COR-L47 (cell line): Measurements from ENCODE around the gene INTS6.

Experiments used
- DNase-seq: peaks from one replicate; lab custom pipeline; 2025; lab: John Stamatoyannopoulos, UW

INTS6 gene

GRCh38 chr13:51342706-51343105, 110.1 kb downstream of the INTS6 start:
- DNase-seq = no peak

- no peak for DNase-seq
These were observed 111.0 kb downstream of the INTS6 start for GRCh38 chr13:51341791-51342190.

- no peak for DNase-seq
These were observed 111.6 kb downstream of the INTS6 start for GRCh38 chr13:51341232-51341631.

- DNase-seq = no peak
These were observed 112.7 kb downstream of the INTS6 start for GRCh38 chr13:51339952-51340732.

- no peak for DNase-seq
These were observed 113.5 kb downstream of the INTS6 start, which contains the start of gene SERPINE3 for GRCh38 chr13:51339354-51339753. Gene SERPINE3 (plus strand): TSS chr13:51339691. CDS start chr13:51341092, 1,401 bp downstream.

- no peak for DNase-seq
These were observed 116.1 kb downstream of the INTS6 start for GRCh38 chr13:51336746-51337145.

- DNase-seq = no peak
These were observed 119.0 kb downstream of the INTS6 start for GRCh38 chr13:51333826-51334225.

GRCh38 chr13:51333421-51333820, 119.4 kb downstream of the INTS6 start:
- no peak for DNase-seq

GRCh38 chr13:51332566-51333361, 120.1 kb downstream of the INTS6 start:
- no peak for DNase-seq

- no peak for DNase-seq
These were observed 121.4 kb downstream of the INTS6 start for GRCh38 chr13:51331354-51331861.

- no peak for DNase-seq
These were observed 122.0 kb downstream of the INTS6 start for GRCh38 chr13:51330791-51331190.

GRCh38 chr13:51329606-51330005, 123.2 kb downstream of the INTS6 start:
- DNase-seq = no peak

GRCh38 chr13:51328488-51328887, 124.3 kb downstream of the INTS6 start:
- DNase-seq = no peak

GRCh38 chr13:51327961-51328360, 124.9 kb downstream of the INTS6 start:
- DNase-seq = no peak

- no peak for DNase-seq
These were observed 126.1 kb downstream of the INTS6 start for GRCh38 chr13:51326777-51327176.

GRCh38 chr13:51325837-51326236, 127.0 kb downstream of the INTS6 start:
- DNase-seq = no peak

GRCh38 chr13:51324714-51325420, 128.0 kb downstream of the INTS6 start:
- DNase-seq = no peak

GRCh38 chr13:51323824-51324511, 128.9 kb downstream of the INTS6 start:
- no peak for DNase-seq

- DNase-seq = no peak
These were observed 130.0 kb downstream of the INTS6 start for GRCh38 chr13:51322826-51323225.

- no peak for DNase-seq
These were observed 131.0 kb downstream of the INTS6 start for GRCh38 chr13:51321836-51322235.

GRCh38 chr13:51318876-51319275, 134.0 kb downstream of the INTS6 start:
- no peak for DNase-seq

- DNase-seq = no peak
These were observed 134.8 kb downstream of the INTS6 start for GRCh38 chr13:51318015-51318414.
